ENCODE data around the gene SRD5A1. TPM values are rescaled to one million over a fixed set of nuclear protein-coding genes. Genes with fewer than 3 reads are reported as not detected.

SRD5A1 gene
- total RNA-seq (2014; rRNA removed; shearing (Covaris generic)) (69.6 and 87.3 TPM in 2 replicates), polyA plus RNA-seq (2016; fragmentation: Nextera tagmentation; extraction: Ambion mirVana) (17.9 and 18.2 TPM in 2 replicates)
- long read RNA-seq, full-length matches to known transcripts, result 17 of 23 reads
- long read RNA-seq, partial matches to known transcripts, result 2 of 23 reads
- long read RNA-seq, other reads (novel, unspliced or antisense), result 4 of 23 reads

DNA sequence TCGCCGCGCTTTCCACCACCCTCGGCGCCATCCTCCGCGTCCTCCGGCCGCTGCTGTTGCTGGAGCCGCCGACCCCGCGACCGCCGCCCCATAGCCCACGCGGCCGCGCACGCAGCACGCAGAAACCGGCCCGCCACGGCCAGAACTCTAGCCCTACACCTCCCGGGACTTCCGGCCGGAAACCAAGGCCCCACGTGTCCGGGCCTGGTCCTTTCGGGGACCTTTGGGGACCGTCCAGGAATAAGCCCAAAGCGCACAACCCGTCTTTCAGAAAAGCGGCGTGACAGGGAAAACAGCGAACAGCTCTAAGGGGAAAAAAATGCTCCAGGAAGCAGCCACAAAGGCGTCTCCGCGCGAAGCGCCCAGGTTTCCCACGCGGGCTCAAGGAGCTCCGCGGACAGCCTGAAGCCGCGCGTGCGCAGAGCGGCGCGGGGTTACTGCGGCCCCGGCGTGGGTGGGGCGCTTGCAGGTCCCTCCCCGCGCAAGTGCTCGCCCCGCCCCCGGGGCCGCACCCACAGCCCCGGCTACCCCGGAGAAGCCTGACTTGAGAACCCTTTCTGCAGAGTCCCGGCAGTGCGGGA is at the start of gene SRD5A1, which contains the start of gene NSUN2:
Gene SRD5A1, plus strand, starts transcription at position 553 of the 581 bp plus-strand sequence. CDS start 137 bp downstream, outside the sequence.
Gene NSUN2, minus strand, starts transcription at position 157 of the 581 bp plus-strand sequence. Its CDS starts 65 bp downstream, at position 92.
- Mint-ChIP-seq H3K4me1 (peaks cover 13% of the 10 kb centered on the region), H3K36me3 (ENCODE audit: low read depth) (peaks cover 49% of the 10 kb centered on the region), H3K27ac (peak within 1 kb of the TSS; percentile 99), H3K4me3 (peak within 1 kb of the TSS; percentile 100), H3K27me3 (ENCODE audit: insufficient read depth, low read depth, poor library complexity) (peaks cover 7% of the 10 kb centered on the region), H3K9me3 (no peaks in the 10 kb centered on the region)
- H3K4me1 ChIP-seq (ENCODE audit: insufficient read depth), result peaks cover 14% of the 10 kb centered on the region
- H3K27me3 ChIP-seq (ENCODE audit: insufficient read depth), result no peaks in the 10 kb centered on the region
- DNase-seq (ENCODE audit: low spot score), result peak; percentile 89
- peak; percentile 71 for TF ChIP-seq ETS1 (IDR thresholded peaks at IDR 0.05)
- TF ChIP-seq POLR2AphosphoS5 (IDR thresholded peaks at IDR 0.05; ENCODE audit: low read depth), result peak; percentile 77
- no peak for TF ChIP-seq EZH2phosphoT487 (IDR thresholded peaks at IDR 0.05; ENCODE audit: unreplicated experiment)
- peaks cover 93% of the 10 kb centered on the region for H3K79me2 ChIP-seq (replicated peaks; ENCODE audit: insufficient read depth)
- no peaks in the 10 kb centered on the region for H3K9me2 ChIP-seq (ENCODE audit: insufficient read depth)
- ATAC-seq, result peak; percentile 87
- peak within 1 kb of the TSS; percentile 99 for H3K4me2 ChIP-seq
- H3K36me3 ChIP-seq (ENCODE audit: insufficient read depth), result 0 out of 2 replicates have a peak, but pooled peaks cover 20% of the 10 kb centered on the region
- H2AFZ ChIP-seq, result peak within 1 kb of the TSS; percentile 96
- no peaks in the 10 kb centered on the region; the same call in 1 of the 2 replicates for H3F3A ChIP-seq (replicated peaks; ENCODE audit: low read depth)
- H3K27ac ChIP-seq (ENCODE audit: low read depth), result peak within 1 kb of the TSS; percentile 87
- H3K4me3 ChIP-seq, result peak within 1 kb of the TSS; percentile 97
- peaks cover 39% of the 10 kb centered on the region for H4K20me1 ChIP-seq (replicated peaks; ENCODE audit: insufficient read depth)

DNA sequence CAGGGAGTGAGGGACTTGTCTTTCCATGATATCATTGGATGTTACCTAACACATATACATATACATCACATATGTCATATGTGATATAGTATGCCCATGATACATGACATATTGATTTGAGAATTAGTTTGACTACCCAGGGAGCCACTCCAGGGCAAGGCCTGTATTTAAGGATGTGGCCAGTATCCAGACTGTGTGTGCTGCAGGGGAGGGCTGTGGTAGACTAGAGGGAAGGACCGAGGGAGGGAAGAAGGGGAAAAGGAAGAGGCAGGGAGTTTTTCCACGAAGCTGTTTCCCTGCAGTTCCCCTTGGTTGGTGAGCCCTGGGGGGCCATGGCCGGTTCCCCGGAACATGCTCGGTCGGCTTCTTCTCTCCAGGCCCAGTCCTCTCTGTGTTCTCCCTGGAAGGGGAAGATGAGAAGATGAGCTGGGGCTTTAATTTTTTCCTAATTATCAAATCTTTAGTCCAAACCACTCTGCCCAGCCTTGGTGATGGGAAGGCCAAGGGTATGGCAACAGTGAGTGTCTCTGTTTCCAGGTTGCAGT is 49.1 kb upstream of the SRD5A1 start:
- H3K27me3 Mint-ChIP-seq (ENCODE audit: insufficient read depth, low read depth, poor library complexity), result peaks cover 23% of the 10 kb centered on the region
- Histone ChIP-seq H4K20me1 (replicated peaks; ENCODE audit: insufficient read depth) (no peaks in the 10 kb centered on the region), H3K27me3 (ENCODE audit: insufficient read depth) (peaks cover 28% of the 10 kb centered on the region), H3F3A (replicated peaks; ENCODE audit: low read depth) (no peaks in the 10 kb centered on the region), H3K4me2 (peak overlapping the region; percentile 84), H3K4me1 (ENCODE audit: insufficient read depth) (peaks cover 6% of the 10 kb centered on the region; the same call in 1 of the 2 replicates), H3K9me2 (ENCODE audit: insufficient read depth) (no peaks in the 10 kb centered on the region), H3K79me2 (replicated peaks; ENCODE audit: insufficient read depth) (no peaks in the 10 kb centered on the region), H3K36me3 (ENCODE audit: insufficient read depth) (no peaks in the 10 kb centered on the region), H3K4me3 (peak overlapping the region; percentile 67), H3K27ac (ENCODE audit: low read depth) (no peak overlapping the region), H2AFZ (no peak overlapping the region)
- H3K4me1 Mint-ChIP-seq, result peaks cover 8% of the 10 kb centered on the region
- no peaks in the 10 kb centered on the region for H3K9me3 Mint-ChIP-seq
- H3K27ac Mint-ChIP-seq, result no peak overlapping the region
- DNase-seq (ENCODE audit: low spot score) (no peak), ATAC-seq (no peak)
- no peaks in the 10 kb centered on the region for H3K36me3 Mint-ChIP-seq (ENCODE audit: low read depth)
- H3K4me3 Mint-ChIP-seq, result peak overlapping the region; percentile 66
- TF ChIP-seq, protein P1, sequence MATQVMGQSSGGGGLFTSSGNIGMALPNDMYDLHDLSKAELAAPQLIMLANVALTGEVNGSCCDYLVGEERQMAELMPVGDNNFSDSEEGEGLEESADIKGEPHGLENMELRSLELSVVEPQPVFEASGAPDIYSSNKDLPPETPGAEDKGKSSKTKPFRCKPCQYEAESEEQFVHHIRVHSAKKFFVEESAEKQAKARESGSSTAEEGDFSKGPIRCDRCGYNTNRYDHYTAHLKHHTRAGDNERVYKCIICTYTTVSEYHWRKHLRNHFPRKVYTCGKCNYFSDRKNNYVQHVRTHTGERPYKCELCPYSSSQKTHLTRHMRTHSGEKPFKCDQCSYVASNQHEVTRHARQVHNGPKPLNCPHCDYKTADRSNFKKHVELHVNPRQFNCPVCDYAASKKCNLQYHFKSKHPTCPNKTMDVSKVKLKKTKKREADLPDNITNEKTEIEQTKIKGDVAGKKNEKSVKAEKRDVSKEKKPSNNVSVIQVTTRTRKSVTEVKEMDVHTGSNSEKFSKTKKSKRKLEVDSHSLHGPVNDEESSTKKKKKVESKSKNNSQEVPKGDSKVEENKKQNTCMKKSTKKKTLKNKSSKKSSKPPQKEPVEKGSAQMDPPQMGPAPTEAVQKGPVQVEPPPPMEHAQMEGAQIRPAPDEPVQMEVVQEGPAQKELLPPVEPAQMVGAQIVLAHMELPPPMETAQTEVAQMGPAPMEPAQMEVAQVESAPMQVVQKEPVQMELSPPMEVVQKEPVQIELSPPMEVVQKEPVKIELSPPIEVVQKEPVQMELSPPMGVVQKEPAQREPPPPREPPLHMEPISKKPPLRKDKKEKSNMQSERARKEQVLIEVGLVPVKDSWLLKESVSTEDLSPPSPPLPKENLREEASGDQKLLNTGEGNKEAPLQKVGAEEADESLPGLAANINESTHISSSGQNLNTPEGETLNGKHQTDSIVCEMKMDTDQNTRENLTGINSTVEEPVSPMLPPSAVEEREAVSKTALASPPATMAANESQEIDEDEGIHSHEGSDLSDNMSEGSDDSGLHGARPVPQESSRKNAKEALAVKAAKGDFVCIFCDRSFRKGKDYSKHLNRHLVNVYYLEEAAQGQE (IDR thresholded peaks at IDR 0.05; ENCODE audit: unreplicated experiment), result no peak
- TF ChIP-seq NANOG (IDR thresholded peaks at IDR 0.05; ENCODE audit: borderline replicate concordance) (no peak), EZH2 (IDR thresholded peaks at IDR 0.05; ENCODE audit: low read depth, unreplicated experiment) (no peak), ETS1 (IDR thresholded peaks at IDR 0.05) (no peak), POLR2AphosphoS5 (IDR thresholded peaks at IDR 0.05; ENCODE audit: low read depth) (no peak), STAT1 (IDR thresholded peaks at IDR 0.05; ENCODE audit: unreplicated experiment) (no peak), EZH2phosphoT487 (IDR thresholded peaks at IDR 0.05; ENCODE audit: unreplicated experiment) (no peak), CREB1 (CRISPR knock-in tag; IDR thresholded peaks at IDR 0.05; ENCODE audit: low read depth) (no peak), JUNB (IDR thresholded peaks at IDR 0.05; ENCODE audit: unreplicated experiment) (no peak), ZNF114 (CRISPR knock-in tag; IDR thresholded peaks at IDR 0.05) (no peak)
- TF ChIP-seq, protein P2, sequence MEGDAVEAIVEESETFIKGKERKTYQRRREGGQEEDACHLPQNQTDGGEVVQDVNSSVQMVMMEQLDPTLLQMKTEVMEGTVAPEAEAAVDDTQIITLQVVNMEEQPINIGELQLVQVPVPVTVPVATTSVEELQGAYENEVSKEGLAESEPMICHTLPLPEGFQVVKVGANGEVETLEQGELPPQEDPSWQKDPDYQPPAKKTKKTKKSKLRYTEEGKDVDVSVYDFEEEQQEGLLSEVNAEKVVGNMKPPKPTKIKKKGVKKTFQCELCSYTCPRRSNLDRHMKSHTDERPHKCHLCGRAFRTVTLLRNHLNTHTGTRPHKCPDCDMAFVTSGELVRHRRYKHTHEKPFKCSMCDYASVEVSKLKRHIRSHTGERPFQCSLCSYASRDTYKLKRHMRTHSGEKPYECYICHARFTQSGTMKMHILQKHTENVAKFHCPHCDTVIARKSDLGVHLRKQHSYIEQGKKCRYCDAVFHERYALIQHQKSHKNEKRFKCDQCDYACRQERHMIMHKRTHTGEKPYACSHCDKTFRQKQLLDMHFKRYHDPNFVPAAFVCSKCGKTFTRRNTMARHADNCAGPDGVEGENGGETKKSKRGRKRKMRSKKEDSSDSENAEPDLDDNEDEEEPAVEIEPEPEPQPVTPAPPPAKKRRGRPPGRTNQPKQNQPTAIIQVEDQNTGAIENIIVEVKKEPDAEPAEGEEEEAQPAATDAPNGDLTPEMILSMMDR (conservative IDR thresholded peaks at IDR 0.05; ENCODE audit: low read depth in 2 of 2), result no peak
